SK-MEL-5 (cell line): ENCODE measurements around the gene FDXR. TPM values are rescaled to one million over a fixed set of nuclear protein-coding genes. Genes with fewer than 3 reads are reported as not detected.

Experiments
- total RNA-seq: library from RNA; depleted of rRNA; stranded (reverse); fragments of >200 nt; shearing (Covaris generic); gene quantifications from 2 replicates; pipeline ENCODE4 v1.2.3, GENCODE V29; 2014; rRNA removed

The FDXR gene
- total RNA-seq, 1 experiment from 2014 or later: 42.4 TPM

Other genes with a start within 250 kb of the FDXR start
- not detected in 2 replicates for gene CD300E, start 249.3 kb downstream of the FDXR start, total RNA-seq
- 0.13 TPM in 1 of 2 replicates, not detected in the other for gene CD300LF, start 160.1 kb downstream of the FDXR start, total RNA-seq
- 0.40 and 0.66 TPM in 2 replicates for gene RAB37, start 135.7 kb downstream of the FDXR start, total RNA-seq
- gene NHERF1, start 124.4 kb downstream of the FDXR start, total RNA-seq: 43.2 and 45.6 TPM in 2 replicates
- 51.4 and 61.0 TPM in 2 replicates for gene NAT9, start 96.6 kb downstream of the FDXR start, total RNA-seq
- gene GRIN2C, start 13.1 kb downstream of the FDXR start, total RNA-seq: 0.40 TPM in 1 of 2 replicates, not detected in the other
- gene FADS6, start 20.6 kb upstream of the FDXR start, total RNA-seq: not detected in 2 replicates
- not detected in 2 replicates for gene USH1G, start 50.3 kb upstream of the FDXR start, total RNA-seq
- not detected in 2 replicates for gene OTOP2, start 51.3 kb upstream of the FDXR start, total RNA-seq
- not detected in 2 replicates for gene OTOP3, start 62.9 kb upstream of the FDXR start, total RNA-seq
- 0.21 TPM in 1 of 2 replicates, not detected in the other for gene HID1, start 99.8 kb upstream of the FDXR start, total RNA-seq
- 3.2 and 3.9 TPM in 2 replicates for gene CDR2L, start 114.6 kb upstream of the FDXR start, total RNA-seq
- gene MRPL58, start 139.7 kb upstream of the FDXR start, total RNA-seq: 92.6 and 96.0 TPM in 2 replicates
- 557 and 623 TPM in 2 replicates for gene ATP5PD, start 174.0 kb upstream of the FDXR start, total RNA-seq
- 23.3 and 26.6 TPM in 2 replicates for gene KCTD2, start 174.2 kb upstream of the FDXR start, total RNA-seq
- 0.19 TPM in 1 of 2 replicates, not detected in the other for gene SLC16A5, start 215.0 kb upstream of the FDXR start, total RNA-seq
- gene ARMC7, start 237.0 kb upstream of the FDXR start, total RNA-seq: 4.9 and 5.4 TPM in 2 replicates